SK-N-SH treated with all-trans-retinoic acid at 6 μM for 48 hours (cell line): ENCODE measurements around the gene HCN4.

Experiments used
- ATAC-seq: fragments of 200-7000 bp; cut with Tn5 transposase; 3 replicates; pipeline ENCODE4 v1.9.1; 2020; ENCODE audit warnings: mild to moderate bottlenecking, moderate library complexity
- ARNTL ChIP-seq: fragments of 450-650 bp; formaldehyde crosslinking; IDR thresholded peaks from 2 replicates; pipeline ENCODE4 v1.5.0; 2020; ENCODE audit warnings: low read depth, mild to moderate bottlenecking, moderate library complexity, borderline replicate concordance
- BACH2 ChIP-seq: fragments of 250-450 bp; sonication (Bioruptor Pico); IDR thresholded peaks from 2 replicates; pipeline ENCODE4 v1.9.0; 2021; ENCODE audit warnings: mild to moderate bottlenecking, borderline replicate concordance
- CSDC2 ChIP-seq: fragments of 250-450 bp; sonication (Bioruptor Pico); IDR thresholded peaks from 2 replicates; pipeline ENCODE4 v1.5.0; 2020; ENCODE audit warnings: mild to moderate bottlenecking, moderate library complexity
- ESRRG ChIP-seq: fragments of 250-450 bp; sonication (Bioruptor Pico); IDR thresholded peaks from 2 replicates; pipeline ENCODE4 v1.6.1; 2021; ENCODE audit warnings: mild to moderate bottlenecking
- GLIS3 ChIP-seq: fragments of 250-450 bp; sonication (Bioruptor Pico); IDR thresholded peaks from 2 replicates; pipeline ENCODE4 v1.5.0; 2020; ENCODE audit warnings: mild to moderate bottlenecking, moderate library complexity
- ISL1 ChIP-seq: fragments of 250-450 bp; sonication (Bioruptor Pico); IDR thresholded peaks from 2 replicates; pipeline ENCODE4 v2.1.2; 2022; ENCODE audit warnings: mild to moderate bottlenecking, moderate library complexity
- OSR1 ChIP-seq: fragments of 250-450 bp; sonication (Bioruptor Pico); IDR thresholded peaks from 2 replicates; pipeline ENCODE4 v1.8.0; 2022; ENCODE audit warnings: moderate library complexity, mild to moderate bottlenecking, inconsistent platforms
- POU6F1 ChIP-seq: fragments of 250-450 bp; sonication (Bioruptor Pico); IDR thresholded peaks from 2 replicates; pipeline ENCODE4 v1.8.0; 2021; ENCODE audit warnings: low read depth, mild to moderate bottlenecking, moderate library complexity, borderline replicate concordance
- PPARA ChIP-seq: fragments of 250-450 bp; sonication (Bioruptor Pico); IDR thresholded peaks from 2 replicates; pipeline ENCODE4 v1.5.0; 2020; ENCODE audit warnings: mild to moderate bottlenecking, borderline replicate concordance
- RARB ChIP-seq: fragments of 250-450 bp; sonication (Bioruptor Pico); IDR thresholded peaks from 2 replicates; pipeline ENCODE4 v1.8.0; 2021; ENCODE audit warnings: mild to moderate bottlenecking, moderate library complexity
- SNAI2 ChIP-seq: fragments of 250-450 bp; sonication (Bioruptor Pico); IDR thresholded peaks from 2 replicates; pipeline ENCODE4 v1.5.0; 2020; ENCODE audit warnings: mild to moderate bottlenecking, moderate library complexity
- TCF4 ChIP-seq: fragments of 250-450 bp; sonication (Bioruptor Pico); IDR thresholded peaks from 2 replicates; pipeline ENCODE4 v1.8.0; 2021; ENCODE audit warnings: mild to moderate bottlenecking, moderate library complexity, borderline replicate concordance
- TOX ChIP-seq: fragments of 250-450 bp; sonication (Bioruptor Pico); IDR thresholded peaks from 2 replicates; pipeline ENCODE4 v1.8.0; 2021; ENCODE audit warnings: mild to moderate bottlenecking, moderate library complexity, borderline replicate concordance
- ZC3H10 ChIP-seq: fragments of 250-450 bp; sonication (Bioruptor Pico); IDR thresholded peaks from 2 replicates; pipeline ENCODE4 v1.5.1; 2021; ENCODE audit warnings: mild to moderate bottlenecking, moderate library complexity
- ZFP3 ChIP-seq: fragments of 250-450 bp; sonication (Bioruptor Pico); IDR thresholded peaks from 2 replicates; pipeline ENCODE4 v1.5.0; 2020; ENCODE audit warnings: mild to moderate bottlenecking, moderate library complexity
- ZFP30 ChIP-seq: fragments of 450-650 bp; formaldehyde crosslinking; IDR thresholded peaks from 2 replicates; pipeline ENCODE4 v1.5.0; 2022; ENCODE audit warnings: mild to moderate bottlenecking, moderate library complexity
- ZNF565 ChIP-seq: fragments of 450-650 bp; formaldehyde crosslinking; conservative IDR thresholded peaks from 2 replicates; pipeline ENCODE4 v1.5.0; 2020; ENCODE audit warnings: low read depth, mild to moderate bottlenecking, moderate library complexity
- ZNF70 ChIP-seq: fragments of 450-650 bp; formaldehyde crosslinking; IDR thresholded peaks from 2 replicates; pipeline ENCODE4 v1.5.0; 2020; ENCODE audit warnings: mild to moderate bottlenecking, moderate library complexity
- ZNF8 ChIP-seq: fragments of 450-650 bp; formaldehyde crosslinking; IDR thresholded peaks from 2 replicates; pipeline ENCODE4 v1.5.0; 2020; ENCODE audit warnings: mild to moderate bottlenecking, moderate library complexity
- TF ChIP-seq, protein P1 (sequence below): fragments of 250-450 bp; sonication (Bioruptor Pico); IDR thresholded peaks from 2 replicates; pipeline ENCODE4 v1.5.0; 2020; ENCODE audit warnings: mild to moderate bottlenecking, moderate library complexity
- TF ChIP-seq, protein P2 (sequence below): fragments of 250-450 bp; sonication (Bioruptor Pico); IDR thresholded peaks from 2 replicates; pipeline ENCODE4 v1.8.0; 2020; ENCODE audit warnings: mild to moderate bottlenecking, moderate library complexity, borderline replicate concordance
- TF ChIP-seq, protein P3 (sequence below): fragments of 250-450 bp; sonication (Bioruptor Pico); IDR thresholded peaks from 2 replicates; pipeline ENCODE4 v1.5.1; 2021; ENCODE audit warnings: mild to moderate bottlenecking, moderate library complexity

Gene HCN4

DNA sequence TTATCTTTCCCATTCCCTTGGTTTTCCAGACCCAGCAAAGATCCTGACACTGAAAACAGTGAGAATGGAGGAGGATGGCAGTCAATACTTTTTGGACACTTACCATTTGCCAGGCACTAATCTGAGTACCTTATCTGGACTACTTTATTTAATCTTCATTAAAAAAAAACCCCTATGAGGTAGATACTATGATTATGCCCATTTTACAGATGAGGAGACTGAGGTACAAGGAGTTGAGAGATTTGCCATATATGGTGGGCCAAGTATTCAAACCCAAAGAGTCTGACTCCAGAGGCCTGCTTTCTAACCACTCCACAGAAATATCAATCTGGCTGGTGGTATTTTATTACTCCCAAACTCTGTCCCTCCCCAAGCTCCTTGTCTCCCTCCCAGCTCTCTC is 19.6 kb downstream of the HCN4 start (continued):
- TF ChIP-seq, protein P1, sequence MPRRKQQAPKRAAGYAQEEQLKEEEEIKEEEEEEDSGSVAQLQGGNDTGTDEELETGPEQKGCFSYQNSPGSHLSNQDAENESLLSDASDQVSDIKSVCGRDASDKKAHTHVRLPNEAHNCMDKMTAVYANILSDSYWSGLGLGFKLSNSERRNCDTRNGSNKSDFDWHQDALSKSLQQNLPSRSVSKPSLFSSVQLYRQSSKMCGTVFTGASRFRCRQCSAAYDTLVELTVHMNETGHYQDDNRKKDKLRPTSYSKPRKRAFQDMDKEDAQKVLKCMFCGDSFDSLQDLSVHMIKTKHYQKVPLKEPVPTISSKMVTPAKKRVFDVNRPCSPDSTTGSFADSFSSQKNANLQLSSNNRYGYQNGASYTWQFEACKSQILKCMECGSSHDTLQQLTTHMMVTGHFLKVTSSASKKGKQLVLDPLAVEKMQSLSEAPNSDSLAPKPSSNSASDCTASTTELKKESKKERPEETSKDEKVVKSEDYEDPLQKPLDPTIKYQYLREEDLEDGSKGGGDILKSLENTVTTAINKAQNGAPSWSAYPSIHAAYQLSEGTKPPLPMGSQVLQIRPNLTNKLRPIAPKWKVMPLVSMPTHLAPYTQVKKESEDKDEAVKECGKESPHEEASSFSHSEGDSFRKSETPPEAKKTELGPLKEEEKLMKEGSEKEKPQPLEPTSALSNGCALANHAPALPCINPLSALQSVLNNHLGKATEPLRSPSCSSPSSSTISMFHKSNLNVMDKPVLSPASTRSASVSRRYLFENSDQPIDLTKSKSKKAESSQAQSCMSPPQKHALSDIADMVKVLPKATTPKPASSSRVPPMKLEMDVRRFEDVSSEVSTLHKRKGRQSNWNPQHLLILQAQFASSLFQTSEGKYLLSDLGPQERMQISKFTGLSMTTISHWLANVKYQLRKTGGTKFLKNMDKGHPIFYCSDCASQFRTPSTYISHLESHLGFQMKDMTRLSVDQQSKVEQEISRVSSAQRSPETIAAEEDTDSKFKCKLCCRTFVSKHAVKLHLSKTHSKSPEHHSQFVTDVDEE (CRISPR knock-in tag), result no peak
- no peak for TF ChIP-seq ESRRG (CRISPR knock-in tag)
- TF ChIP-seq, all 23 proteins: peak for 0

DNA sequence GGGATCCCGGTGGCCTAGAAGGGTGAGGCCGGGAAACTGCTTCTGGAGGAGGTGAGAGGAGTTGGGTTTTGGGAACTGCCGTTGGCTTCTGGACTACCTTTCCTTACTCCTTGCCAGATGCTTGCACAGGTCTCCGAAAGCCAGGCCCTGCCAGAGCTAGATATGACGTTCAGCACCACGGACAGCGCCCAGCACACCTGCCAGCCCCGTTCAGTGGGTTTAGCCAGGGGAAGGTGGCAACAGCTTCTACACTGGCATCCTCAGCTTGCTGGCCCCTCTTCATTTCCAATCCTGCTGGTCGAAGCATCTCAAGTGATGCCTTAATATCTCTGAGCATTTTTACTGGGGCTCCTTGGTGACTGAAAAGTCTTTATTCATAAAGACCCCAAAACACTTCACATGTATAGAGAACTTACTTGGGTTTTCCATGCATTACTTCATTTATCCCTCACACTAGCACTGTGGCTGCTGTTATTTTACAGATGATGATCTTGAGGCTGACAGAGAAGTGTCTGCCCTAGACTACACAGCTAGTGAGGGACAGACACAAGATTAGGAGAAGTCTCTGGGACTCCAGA is 21.9 kb downstream of the HCN4 start:
- no peak for TF ChIP-seq ZNF565 (CRISPR knock-in tag)
- 0 out of 2 replicates have a peak, but pooled peaks have one; percentile 29 for TF ChIP-seq SNAI2 (CRISPR knock-in tag)
- no peak for TF ChIP-seq ZFP3 (CRISPR knock-in tag)
- TF ChIP-seq PPARA, result no peak
- peak; percentile 59; the same call in 1 of the 3 replicates for ATAC-seq

DNA sequence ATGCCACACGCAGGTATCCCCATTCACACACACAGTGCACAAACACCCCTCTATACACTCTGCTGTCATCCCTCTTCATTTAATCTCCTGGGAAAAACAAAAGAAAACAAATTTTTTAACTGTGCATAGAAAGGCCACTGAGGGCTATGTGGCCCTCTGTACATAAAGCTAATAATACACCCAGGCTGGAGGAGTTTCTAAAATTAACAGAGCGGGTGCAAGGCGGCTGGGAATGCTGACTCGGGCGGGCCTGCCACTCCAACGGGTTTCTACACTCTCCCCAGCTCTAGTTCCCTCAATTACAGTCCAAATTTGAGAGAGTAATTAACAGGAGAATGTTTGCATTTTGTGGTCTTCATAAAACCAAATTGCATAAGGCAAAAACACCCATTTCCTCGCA is 23.1 kb downstream of the HCN4 start:
- no peak for ATAC-seq
- TF ChIP-seq, protein P1 (CRISPR knock-in tag), result no peak
- TF ChIP-seq SNAI2 (CRISPR knock-in tag) (no peak), OSR1 (no peak), ISL1 (CRISPR knock-in tag) (no peak), ZC3H10 (no peak)
- TF ChIP-seq, protein P2, sequence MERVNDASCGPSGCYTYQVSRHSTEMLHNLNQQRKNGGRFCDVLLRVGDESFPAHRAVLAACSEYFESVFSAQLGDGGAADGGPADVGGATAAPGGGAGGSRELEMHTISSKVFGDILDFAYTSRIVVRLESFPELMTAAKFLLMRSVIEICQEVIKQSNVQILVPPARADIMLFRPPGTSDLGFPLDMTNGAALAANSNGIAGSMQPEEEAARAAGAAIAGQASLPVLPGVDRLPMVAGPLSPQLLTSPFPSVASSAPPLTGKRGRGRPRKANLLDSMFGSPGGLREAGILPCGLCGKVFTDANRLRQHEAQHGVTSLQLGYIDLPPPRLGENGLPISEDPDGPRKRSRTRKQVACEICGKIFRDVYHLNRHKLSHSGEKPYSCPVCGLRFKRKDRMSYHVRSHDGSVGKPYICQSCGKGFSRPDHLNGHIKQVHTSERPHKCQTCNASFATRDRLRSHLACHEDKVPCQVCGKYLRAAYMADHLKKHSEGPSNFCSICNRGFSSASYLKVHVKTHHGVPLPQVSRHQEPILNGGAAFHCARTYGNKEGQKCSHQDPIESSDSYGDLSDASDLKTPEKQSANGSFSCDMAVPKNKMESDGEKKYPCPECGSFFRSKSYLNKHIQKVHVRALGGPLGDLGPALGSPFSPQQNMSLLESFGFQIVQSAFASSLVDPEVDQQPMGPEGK, result no peak

- ATAC-seq, result no peak
- no peak for TF ChIP-seq CSDC2 (CRISPR knock-in tag)
- TF ChIP-seq ZFP30, result no peak
- no peak for TF ChIP-seq ZNF565 (CRISPR knock-in tag)
- TF ChIP-seq, protein P3, sequence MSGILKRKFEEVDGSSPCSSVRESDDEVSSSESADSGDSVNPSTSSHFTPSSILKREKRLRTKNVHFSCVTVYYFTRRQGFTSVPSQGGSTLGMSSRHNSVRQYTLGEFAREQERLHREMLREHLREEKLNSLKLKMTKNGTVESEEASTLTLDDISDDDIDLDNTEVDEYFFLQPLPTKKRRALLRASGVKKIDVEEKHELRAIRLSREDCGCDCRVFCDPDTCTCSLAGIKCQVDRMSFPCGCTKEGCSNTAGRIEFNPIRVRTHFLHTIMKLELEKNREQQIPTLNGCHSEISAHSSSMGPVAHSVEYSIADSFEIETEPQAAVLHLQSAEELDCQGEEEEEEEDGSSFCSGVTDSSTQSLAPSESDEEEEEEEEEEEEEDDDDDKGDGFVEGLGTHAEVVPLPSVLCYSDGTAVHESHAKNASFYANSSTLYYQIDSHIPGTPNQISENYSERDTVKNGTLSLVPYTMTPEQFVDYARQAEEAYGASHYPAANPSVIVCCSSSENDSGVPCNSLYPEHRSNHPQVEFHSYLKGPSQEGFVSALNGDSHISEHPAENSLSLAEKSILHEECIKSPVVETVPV (CRISPR knock-in tag), result no peak
- TF ChIP-seq SNAI2 (CRISPR knock-in tag), result no peak
- TF ChIP-seq TCF4, result no peak
- no peak for TF ChIP-seq POU6F1
- TF ChIP-seq GLIS3 (CRISPR knock-in tag), result no peak
- TF ChIP-seq, protein P1 (CRISPR knock-in tag), result no peak
- TF ChIP-seq RARB (CRISPR knock-in tag), result no peak
- no peak for TF ChIP-seq ZC3H10
- TF ChIP-seq ZNF70, result no peak
- no peak for TF ChIP-seq ZNF8 (CRISPR knock-in tag)
- TF ChIP-seq TOX, result no peak
- no peak for TF ChIP-seq OSR1
- TF ChIP-seq ARNTL (CRISPR knock-in tag), result no peak
- TF ChIP-seq BACH2 (CRISPR knock-in tag), result no peak
- TF ChIP-seq ESRRG (CRISPR knock-in tag), result no peak
Observed at GRCh38 chr15:73344056-73344455, 24.7 kb downstream of the HCN4 start.
